ENCODE measurements around the gene RASGRF2.
"Not testable (repeated sequence)": the region's sequence is repeated elsewhere in the genome, so short reads cannot be mapped to it uniquely, and the experiment has no call there.

The RASGRF2 gene

DNA sequence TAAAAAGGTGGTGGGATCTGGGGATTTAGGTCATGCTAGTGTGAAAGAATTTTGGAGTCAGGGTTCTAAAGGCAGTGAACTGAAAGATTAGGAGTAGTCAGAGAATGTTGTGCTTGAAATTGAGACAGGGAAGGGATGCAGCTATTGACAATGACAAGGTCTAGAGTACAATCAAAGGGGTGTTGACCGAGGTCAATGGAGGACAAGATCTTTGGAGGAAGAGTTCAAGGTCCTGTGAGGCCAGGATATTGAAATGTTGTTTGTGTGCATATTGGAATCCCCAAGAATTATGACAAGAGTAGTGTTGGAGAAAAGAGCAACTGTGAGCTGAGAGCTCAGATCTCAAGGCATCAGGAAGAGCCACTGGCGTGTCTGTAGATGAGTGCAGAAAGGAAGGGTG, 116.9 kb downstream of the RASGRF2 start:
- no peak for DNase-seq

DNA sequence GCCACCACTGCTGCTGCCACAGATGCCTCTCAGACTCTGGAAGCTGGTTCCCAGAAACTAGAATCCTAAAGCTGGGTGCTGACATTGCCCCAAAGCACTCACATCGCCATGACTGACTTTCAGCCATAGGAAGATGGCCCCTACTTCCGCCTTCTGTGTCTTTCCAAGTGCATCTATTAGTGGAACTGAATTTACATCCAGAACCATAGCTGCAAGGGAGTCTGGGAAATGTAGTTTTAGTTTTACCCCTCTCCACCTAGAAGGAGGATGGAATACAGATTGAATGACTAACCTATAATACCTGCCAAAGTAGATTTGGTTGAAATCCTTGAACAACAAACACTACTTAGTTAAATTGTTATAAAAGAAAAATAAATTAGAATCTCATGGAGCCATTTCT, 118.8 kb downstream of the RASGRF2 start:
- DNase-seq, result no peak

DNA sequence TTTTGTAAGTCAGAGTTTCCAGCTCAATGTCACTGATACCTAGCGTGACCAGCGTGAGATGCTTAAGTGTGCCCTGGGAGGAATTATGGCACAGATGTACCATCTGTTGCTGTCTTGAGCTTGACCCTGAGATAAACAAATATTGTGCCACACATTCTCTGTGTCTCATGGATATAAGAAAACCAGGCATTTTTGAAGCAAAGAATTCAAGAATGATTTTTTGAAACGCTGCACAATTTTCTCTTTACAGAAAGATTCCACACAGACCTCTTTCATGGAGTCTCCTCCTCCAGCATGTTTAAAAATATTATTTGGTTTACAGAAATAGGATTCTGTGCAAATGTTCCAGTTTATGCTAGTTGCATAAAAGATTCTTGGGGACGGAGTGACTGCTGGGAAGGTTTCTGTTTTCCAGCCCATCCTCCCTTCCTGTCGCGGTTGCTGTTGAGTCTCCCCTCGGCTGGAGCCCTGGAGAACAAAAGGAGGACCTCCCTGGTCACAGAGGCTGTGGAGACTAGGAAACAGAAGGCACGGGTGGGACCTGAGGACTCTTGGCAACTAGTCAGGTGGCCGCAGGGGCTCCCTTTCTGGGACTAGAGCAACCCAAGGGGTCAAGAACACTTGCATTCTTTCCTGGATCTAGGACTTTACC, 120.8 kb downstream of the RASGRF2 start:
- no peak for DNase-seq

DNA sequence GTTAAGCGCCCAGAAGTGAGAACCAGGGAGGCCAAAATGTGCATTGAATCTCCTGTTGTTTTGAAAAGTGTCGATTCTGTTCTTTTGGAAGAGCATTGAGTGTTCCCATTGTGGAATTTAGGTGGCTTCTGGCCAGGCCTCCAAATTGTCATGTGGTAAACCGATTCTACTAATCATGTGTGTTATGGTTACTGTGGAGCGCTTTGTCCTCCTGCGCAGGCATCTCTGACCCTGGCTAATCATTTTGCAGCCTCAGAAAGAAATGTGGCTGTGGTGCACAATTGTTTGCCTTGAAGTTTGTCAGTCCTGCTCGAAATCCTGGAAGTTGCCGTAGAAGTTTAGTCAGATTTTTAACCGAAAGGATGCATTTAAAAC, 121.3 kb downstream of the RASGRF2 start:
- no peak for DNase-seq

DNA sequence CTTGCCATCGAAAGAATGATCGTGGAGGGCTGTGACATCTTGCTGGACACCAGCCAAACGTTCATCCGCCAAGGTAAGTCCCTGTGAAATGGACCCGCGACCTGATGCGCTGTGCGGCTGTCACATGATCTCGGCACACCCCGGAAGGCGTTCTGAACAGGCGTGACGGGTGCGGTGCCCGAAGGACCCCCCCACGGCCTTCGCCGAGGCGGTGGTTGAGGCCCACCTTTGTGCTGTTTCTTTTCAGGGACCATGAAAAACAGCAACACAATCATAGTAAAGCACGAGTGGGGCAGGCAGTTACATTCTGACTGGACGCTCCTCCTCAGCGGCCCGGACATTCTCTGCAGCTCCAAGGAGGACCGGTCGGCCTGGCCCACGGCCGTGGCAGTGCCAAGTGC, 126.7 kb downstream of the RASGRF2 start:
- no peak for DNase-seq

DNA sequence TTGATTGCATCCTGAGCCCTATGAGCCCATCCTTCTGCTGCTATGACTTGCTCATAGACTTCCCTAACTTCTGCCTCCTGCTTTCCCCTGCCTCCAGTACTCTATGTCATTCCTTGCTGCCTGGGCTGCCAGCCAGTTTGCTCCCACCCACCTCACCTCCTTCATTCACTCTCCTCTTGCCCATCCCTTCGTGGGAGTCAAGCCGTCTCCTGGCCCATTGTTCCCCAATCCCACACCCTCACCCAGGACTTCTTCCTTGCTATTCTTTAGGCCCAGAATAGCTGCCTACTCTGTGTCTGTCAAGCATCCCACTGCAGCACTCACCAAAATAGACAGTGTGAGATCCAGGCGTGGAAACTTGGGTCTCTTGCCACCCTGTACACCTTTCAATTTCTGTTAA, 131.0 kb downstream of the RASGRF2 start:
- no peak for DNase-seq

- no peak for DNase-seq
Observed at GRCh38 chr5:81093536-81094196, 133.5 kb downstream of the RASGRF2 start.

DNA sequence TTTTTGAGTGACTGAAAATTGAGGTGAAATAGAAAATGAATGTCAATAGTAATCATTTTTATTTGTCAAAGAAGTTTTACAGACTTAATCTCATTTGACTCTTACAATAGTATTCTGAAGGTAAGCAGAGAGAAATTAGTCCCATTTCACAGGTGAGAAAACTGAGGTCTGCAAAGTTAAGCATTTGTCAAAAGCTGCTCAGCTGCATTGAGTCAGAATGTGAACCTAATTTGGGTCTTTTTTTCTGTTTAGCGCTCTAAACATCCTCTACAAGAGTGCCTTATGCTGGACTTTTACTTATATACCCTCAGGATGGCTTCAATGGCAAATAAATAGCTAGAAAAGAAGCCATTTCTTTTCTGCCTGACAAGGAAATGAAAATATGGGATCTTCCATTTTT, 135.7 kb downstream of the RASGRF2 start:
- DNase-seq, result no peak

GRCh38 chr5:81097713-81098112, 137.6 kb downstream of the RASGRF2 start:
- no peak for DNase-seq

DNA sequence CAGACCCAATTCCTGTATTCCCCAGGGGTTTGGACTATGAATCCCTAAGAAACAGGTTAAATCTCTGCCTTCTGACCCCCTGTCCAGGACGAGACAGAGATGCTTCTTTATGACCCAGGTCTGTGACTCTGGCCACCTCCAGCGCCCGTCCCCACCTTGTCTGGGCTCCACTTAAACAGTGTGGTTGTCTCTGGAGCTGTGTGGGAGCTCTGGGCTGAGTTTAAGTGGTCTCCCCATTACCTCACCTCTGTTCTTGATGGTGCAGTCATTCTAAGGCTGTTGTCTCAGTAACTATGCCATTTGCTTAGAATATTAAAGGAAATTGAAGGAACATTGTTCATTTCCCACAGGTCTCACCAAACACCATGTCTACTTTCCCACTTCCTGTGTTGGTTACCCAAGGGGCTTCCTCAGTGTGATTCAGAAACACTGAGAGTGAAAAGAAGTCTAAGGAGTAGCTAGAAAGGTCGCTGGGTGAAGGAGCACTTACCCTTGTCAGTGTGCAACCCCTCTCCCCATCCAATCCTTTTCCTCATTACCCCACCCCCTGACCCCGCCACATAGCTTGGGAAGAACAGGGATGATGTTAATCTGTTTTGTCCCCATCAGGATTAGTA, 145.2 kb downstream of the RASGRF2 start:
- no peak for DNase-seq

DNA sequence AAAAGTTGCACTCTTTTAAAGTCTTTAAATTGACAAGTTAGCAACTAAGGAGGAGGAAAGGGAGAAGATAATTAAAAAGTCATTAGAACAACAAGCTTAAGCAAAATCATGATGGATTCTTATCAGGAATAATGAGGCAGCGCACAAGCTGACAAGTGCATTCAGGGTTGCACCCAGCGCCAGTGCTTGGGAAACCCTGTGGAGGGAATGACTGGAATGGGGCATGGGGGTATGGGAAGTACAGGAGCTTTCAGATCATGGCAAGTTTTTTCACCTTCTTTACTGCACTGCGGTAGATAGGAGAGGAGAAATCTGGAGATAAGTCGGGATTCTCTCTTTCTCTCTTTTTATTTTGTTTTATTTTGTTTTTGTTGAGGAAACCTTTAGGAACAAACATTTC, 155.1 kb downstream of the RASGRF2 start:
- no peak for DNase-seq

DNA sequence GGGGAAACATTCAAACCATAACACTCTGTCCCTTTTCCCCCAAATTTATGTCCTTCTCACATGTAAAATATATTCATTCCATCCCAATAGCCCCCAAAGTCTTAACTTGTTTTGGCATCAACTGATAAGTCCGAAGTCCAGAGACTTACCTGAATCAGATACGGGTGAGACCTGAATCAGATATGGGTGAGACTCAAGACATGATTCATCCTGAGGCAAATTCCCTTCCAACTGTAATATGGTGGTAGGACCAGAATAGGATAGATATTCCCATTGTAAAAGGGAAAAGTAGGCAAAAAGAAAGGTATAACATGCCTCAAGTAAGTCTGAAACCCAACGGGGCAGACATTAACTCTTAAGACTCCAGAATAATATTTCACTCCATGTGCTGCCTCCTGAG, 157.4 kb downstream of the RASGRF2 start:
- DNase-seq, result no peak

DNA sequence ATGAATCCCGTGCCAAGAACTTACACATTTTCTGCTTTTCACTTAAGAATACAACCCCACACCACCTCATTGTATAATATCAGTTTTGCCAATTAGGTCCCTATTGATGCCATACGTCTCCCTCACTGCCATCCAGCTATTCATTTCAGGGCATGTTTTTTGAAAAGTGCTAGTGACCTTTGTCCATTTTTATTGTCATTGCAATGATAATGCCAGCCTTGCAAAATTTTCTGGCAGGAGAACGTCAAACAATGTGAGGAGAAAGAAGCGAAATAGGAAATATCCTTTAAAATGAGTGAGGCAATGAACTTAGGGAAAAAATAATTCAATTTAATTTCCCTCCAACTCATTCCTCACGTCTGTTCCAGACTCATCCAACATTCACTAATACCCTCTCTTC, 161.1 kb downstream of the RASGRF2 start:
- DNase-seq, result no peak

- no peak for DNase-seq
Observed at GRCh38 chr5:81121836-81122630, 161.9 kb downstream of the RASGRF2 start.

DNA sequence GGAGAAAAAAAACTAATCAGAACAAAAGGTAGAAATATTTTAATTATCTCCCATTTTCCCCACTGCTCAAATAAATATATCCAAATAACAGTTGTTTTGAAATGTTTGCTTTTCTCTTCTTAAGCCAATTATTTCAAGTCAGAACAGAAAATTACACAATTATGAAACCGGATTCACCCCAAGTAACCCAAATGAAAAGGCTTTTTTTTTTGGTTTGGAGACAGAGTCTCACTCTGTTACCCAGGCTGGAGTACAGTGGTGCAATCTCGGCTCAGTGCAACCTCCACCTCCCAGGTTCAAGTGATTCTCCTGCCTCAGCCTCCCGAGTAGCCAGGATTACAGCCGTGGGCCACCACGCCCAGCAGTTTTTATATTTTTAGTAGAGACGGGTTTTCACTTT, 164.5 kb downstream of the RASGRF2 start:
- not testable (repeated sequence) for DNase-seq

GRCh38 chr5:81125959-81126358, 165.8 kb downstream of the RASGRF2 start:
- DNase-seq, result no peak

GRCh38 chr5:81128416-81128815, 168.3 kb downstream of the RASGRF2 start:
- no peak for DNase-seq

- no peak for DNase-seq
Observed at GRCh38 chr5:81132381-81132780, 172.2 kb downstream of the RASGRF2 start.

DNA sequence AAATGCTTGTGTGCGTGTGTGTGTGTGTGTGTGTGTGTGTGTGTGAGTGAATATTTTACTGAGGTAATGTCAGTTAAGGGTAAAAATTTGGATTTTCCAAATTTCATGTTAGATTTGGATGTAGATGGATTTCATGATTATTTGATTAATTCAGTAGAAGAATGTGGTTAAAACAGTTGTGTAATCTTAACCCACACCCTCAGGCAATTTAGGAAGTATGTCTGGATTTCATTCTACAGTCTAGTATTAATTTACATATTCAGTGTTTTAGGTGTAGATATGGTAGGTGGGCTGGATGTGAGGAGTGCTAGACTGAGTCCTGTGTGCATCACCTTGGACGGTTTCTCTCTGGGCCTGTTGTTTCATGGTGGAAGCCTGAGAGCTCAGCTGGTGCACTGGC, 173.9 kb downstream of the RASGRF2 start:
- no peak for DNase-seq

DNA sequence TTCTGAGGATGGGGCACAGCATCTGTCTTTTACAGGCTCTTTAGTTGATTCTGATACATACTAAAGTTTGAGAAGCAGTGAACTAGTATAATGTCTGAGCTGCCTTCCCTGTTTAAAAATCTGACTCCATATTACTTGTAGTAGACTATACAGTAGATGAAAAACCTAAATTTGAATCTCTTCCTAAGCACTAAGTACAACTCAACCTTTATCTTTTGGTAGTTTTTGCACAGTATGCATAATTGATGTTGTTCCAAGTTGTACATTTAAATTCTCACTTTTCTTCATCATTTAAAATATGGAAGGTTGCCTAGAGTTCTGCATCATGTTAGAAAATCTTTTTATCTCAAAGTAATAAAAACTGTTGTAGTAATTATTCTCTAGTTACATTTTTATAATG, 174.4 kb downstream of the RASGRF2 start:
- DNase-seq, result no peak

DNA sequence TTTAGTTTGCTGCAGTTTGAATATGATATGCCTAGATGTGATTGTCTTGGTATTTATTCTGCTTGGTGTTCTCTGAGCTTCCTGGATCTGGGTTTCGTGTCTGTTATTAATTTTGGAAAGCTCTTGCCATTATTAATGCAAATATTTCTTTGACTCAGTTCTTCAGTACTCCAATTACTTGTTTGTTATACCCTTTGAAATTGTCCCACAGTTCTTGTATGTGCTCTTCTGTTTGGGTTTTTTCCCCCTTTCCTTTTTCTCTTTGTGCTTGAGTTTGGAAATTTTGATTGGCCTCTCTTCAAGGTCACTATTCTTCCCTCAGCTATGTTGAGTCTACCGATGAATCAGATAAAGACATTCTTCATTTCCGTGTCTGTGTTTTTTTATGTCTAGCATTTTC, 176.4 kb downstream of the RASGRF2 start:
- DNase-seq, result no peak

DNA sequence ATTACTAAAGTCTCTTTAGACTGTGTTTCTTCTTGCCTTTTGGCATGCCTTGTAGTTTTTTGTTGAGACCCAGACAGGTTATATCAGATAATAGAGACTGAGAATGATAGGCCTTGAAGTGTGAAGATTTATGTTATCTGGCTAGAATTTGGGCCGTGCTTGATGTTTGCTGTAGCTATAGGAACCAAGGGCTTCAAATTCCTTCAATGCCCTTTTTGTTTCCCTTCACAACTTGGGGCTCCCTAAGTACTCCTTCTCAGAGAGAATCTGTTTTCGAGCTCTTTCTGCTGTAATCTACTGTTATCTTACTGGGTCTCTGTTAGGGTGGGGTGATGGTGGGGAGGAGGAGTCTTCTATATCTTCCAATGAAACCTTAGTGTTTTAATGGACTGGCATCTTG, 177.7 kb downstream of the RASGRF2 start:
- DNase-seq, result no peak

DNA sequence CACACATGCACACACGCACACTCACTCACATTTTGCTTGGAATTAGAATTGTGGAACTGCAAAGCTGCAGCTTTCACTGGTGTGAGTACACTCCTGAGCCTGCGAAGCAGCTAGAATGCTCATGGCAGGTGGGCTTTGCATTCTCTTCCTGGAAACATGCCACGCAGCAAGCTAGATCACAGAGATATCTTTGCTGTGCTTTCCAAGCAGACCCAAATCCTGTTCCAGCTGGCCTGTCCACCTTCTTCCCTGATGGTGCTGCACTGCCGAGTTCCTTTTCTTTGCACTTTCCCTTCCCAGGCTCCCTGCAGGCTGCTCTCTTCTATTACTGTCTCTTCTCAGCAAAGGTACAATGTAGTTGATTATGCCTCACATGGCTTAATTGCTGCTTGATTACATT, 180.3 kb downstream of the RASGRF2 start:
- DNase-seq, result no peak

- no peak for DNase-seq
Observed at GRCh38 chr5:81140943-81141342, 180.8 kb downstream of the RASGRF2 start.
